GM12878 (cell line): ENCODE data around the gene ARPC1A. TPM values are rescaled to one million over a fixed set of nuclear protein-coding genes. Genes with fewer than 3 reads are reported as not detected.

Experiments
- ATAC-seq: fragments of 200-7000 bp; cut with Tn5 transposase; 3 replicates; pipeline ENCODE4 v1.9.1; 2020; ENCODE audit warnings: mild to moderate bottlenecking, moderate library complexity
- BruUV-seq: library from RNA; stranded (reverse); fragments of 400-500 nt; replicated peaks from 2 replicates; lab custom pipeline; 2021; lab: Mats Ljungman, UMichigan
- CTCF ChIA-PET: fragments of 300-600 bp; sonication (Branson Sonifier 250); formaldehyde crosslinking; extraction: SDS; loops from one replicate; lab custom pipeline; 2021; ENCODE audit warnings: inconsistent platforms; lab: Yijun Ruan, JAX
- POLR2A ChIA-PET: fragments of 350-600 bp; formaldehyde crosslinking; extraction: SDS; loops from one replicate; lab custom pipeline; 2021; ENCODE audit warnings: inconsistent platforms; lab: Charles Lee
- RAD21 ChIA-PET: fragments of 300-600 bp; sonication (Branson Sonifier 250); formaldehyde crosslinking; loops from one replicate; lab custom pipeline; 2023; ENCODE audit warnings: antibody characterized with exemption; ENCODE audit not compliant: unreplicated experiment; lab: Charles Lee
- SMC1A ChIA-PET: fragments of 300-600 bp; sonication (Branson Sonifier 250); formaldehyde crosslinking; loops from one replicate; lab custom pipeline; 2023; ENCODE audit not compliant: unreplicated experiment, uncharacterized antibody; lab: Charles Lee
- DNase-seq: peaks from one replicate; pipeline ENCODE4 v3.0.0-alpha.2; 2011; ENCODE audit warnings: low read depth, low spot score
- FAIRE-seq: peaks from 3 replicates; lab custom pipeline; 2011; peaks lifted over from hg19 to GRCh38; lab: Jason Lieb, UNC
- H2AFZ ChIP-seq: 2 replicates; pipeline ENCODE4 v1.6.0; 2011; ENCODE audit warnings: low read depth, low read length, control low read depth; ENCODE audit not compliant: control insufficient read depth
- H3K27ac ChIP-seq: 2 replicates; pipeline ENCODE4 v1.5.1; 2011; ENCODE audit warnings: control low read depth; ENCODE audit not compliant: control insufficient read depth, insufficient read depth
- H3K27me3 ChIP-seq, 2 experiments: replicated peaks in 1 of 2; 2 replicates each; pipeline versions ENCODE4 v1.6.0 to v1.6.1; 2011; ENCODE audit warnings: low read length in 1 of 2; ENCODE audit not compliant: control insufficient read depth in 2 of 2, insufficient read depth in 2 of 2
- H3K36me3 ChIP-seq, 2 experiments: 2 replicates each; pipeline ENCODE4 v1.5.1; 2011; ENCODE audit warnings: low read length in 1 of 2; ENCODE audit not compliant: control insufficient read depth in 2 of 2, insufficient read depth in 2 of 2
- H3K4me1 ChIP-seq: 2 replicates; pipeline ENCODE4 v1.6.1; 2011; ENCODE audit warnings: mild to moderate bottlenecking, low read length, moderate library complexity, mixed read lengths; ENCODE audit not compliant: control insufficient read depth, insufficient read depth
- H3K4me2 ChIP-seq: 2 replicates; pipeline ENCODE4 v1.6.0; 2011; ENCODE audit warnings: control low read depth; ENCODE audit not compliant: control insufficient read depth, insufficient read depth
- H3K4me3 ChIP-seq: fragments of 200-600 bp; sonication (generic); 2 replicates; pipeline ENCODE4 v1.5.1; 2016
- H3K79me2 ChIP-seq: 2 replicates; pipeline ENCODE4 v1.6.0; 2011; ENCODE audit warnings: low read length; ENCODE audit not compliant: control insufficient read depth, insufficient read depth
- H3K9ac ChIP-seq: 2 replicates; pipeline ENCODE4 v1.8.0; 2011; ENCODE audit warnings: low read length, control low read depth, mixed read lengths; ENCODE audit not compliant: control insufficient read depth, insufficient read depth
- H3K9me3 ChIP-seq: replicated peaks from 3 replicates; pipeline ENCODE4 v1.5.1; 2011; ENCODE audit warnings: mild to moderate bottlenecking, low read length; ENCODE audit not compliant: control insufficient read depth, insufficient read depth
- H4K20me1 ChIP-seq: 2 replicates; pipeline ENCODE4 v1.6.0; 2011; ENCODE audit not compliant: control insufficient read depth, insufficient read depth
- ATF7 ChIP-seq: fragments of 450-650 bp; IDR thresholded peaks from 2 replicates; pipeline ENCODE4 v1.6.1; 2016; ENCODE audit warnings: low read depth, mild to moderate bottlenecking
- CEBPB ChIP-seq, 2 experiments: fragments of 150-350 bp in 1 of 2; IDR thresholded peaks; 2 replicates each; pipeline ENCODE4 v1.6.1; 2012 to 2014; ENCODE audit warnings: low read depth in 2 of 2, low read length in 2 of 2, borderline replicate concordance in 1 of 2, inconsistent platforms in 1 of 2
- E2F8 ChIP-seq: fragments of 450-650 bp; IDR thresholded peaks from 2 replicates; pipeline ENCODE4 v1.6.1; 2018; ENCODE audit warnings: mild to moderate bottlenecking, low read depth, moderate library complexity; ENCODE audit not compliant: partially characterized antibody
- FOXM1 ChIP-seq: IDR thresholded peaks from 2 replicates; pipeline ENCODE4 v1.6.1; 2012; ENCODE audit warnings: low read depth, mild to moderate bottlenecking, inconsistent platforms, low read length, moderate library complexity
- HSF1 ChIP-seq: fragments of 150-350 bp; IDR thresholded peaks from 2 replicates; pipeline ENCODE4 v1.6.1; 2014; ENCODE audit warnings: mild to moderate bottlenecking, low read depth, low read length
- JUNB ChIP-seq: IDR thresholded peaks from 2 replicates; pipeline ENCODE4 v1.6.1; 2016; ENCODE audit warnings: antibody characterized with exemption, mild to moderate bottlenecking
- MTA3 ChIP-seq: IDR thresholded peaks from 2 replicates; pipeline ENCODE4 v1.6.1; 2012; ENCODE audit warnings: low read length, inconsistent platforms, borderline replicate concordance
- PBX3 ChIP-seq: IDR thresholded peaks from 2 replicates; pipeline ENCODE4 v1.6.1; 2011; ENCODE audit warnings: mild to moderate bottlenecking, low read depth, low read length, moderate library complexity; ENCODE audit not compliant: insufficient replicate concordance
- RUNX3 ChIP-seq: IDR thresholded peaks from 2 replicates; pipeline ENCODE4 v1.6.1; 2012; ENCODE audit warnings: low read length, inconsistent platforms
- ZNF592 ChIP-seq: fragments of 450-650 bp; IDR thresholded peaks from 2 replicates; pipeline ENCODE4 v1.6.1; 2017; ENCODE audit warnings: mild to moderate bottlenecking, moderate library complexity
- ZNF622 ChIP-seq: fragments of 450-650 bp; IDR thresholded peaks from 2 replicates; pipeline ENCODE4 v1.6.1; 2017; ENCODE audit warnings: mild to moderate bottlenecking, inconsistent platforms
- ZSCAN29 ChIP-seq: fragments of 450-650 bp; IDR thresholded peaks from 2 replicates; pipeline ENCODE4 v1.6.1; 2017; ENCODE audit warnings: mild to moderate bottlenecking, moderate library complexity
- WGBS: methylation state at CpG from one replicate; pipeline ENCODE4 v1.1.6; 2016; ENCODE audit warnings: low lambda C conversion rate; ENCODE audit not compliant: insufficient replicate concordance, insufficient coverage; ENCODE audit errors: missing lambda C conversion rate; 5-methylcytosine and 5-hydroxymethylcytosine counted together
- in situ Hi-C: fragments of 300-500 bp; cut with MboI; formaldehyde crosslinking; loops from 9 replicates; pipeline ENCODE4 v1.14.3; 2018; ENCODE audit warnings: mixed read lengths
- intact Hi-C: fragments of 100-400 bp; cut with micrococcal nuclease; formaldehyde crosslinking; loops from one replicate; pipeline ENCODE4 v1.14.2; 2022; ENCODE audit not compliant: unreplicated experiment
- polyA plus RNA-seq, 11 experiments: library from polyadenylated mRNA; depleted of rRNA in 4 of 11; unstranded in 6 of 11; stranded (reverse) in 5 of 11; fragments of >200 nt; fragmentation: Nextera tagmentation in 4 of 11; fragmentation: Illumina TruSeq in 1 of 11; extraction: Ambion mirVana in 4 of 11; extraction: Trizol in 1 of 11; gene quantifications; 1 replicate in 1 of 11; 2 replicates in 10 of 11; pipeline versions ENCODE4 v1.2.1 to v1.2.3, GENCODE V29; 2011 to 2016; ENCODE audit warnings: inconsistent platforms in 2 of 11, missing spikeins in 2 of 11, low read depth in 1 of 11
- total RNA-seq, 4 experiments: library from RNA; depleted of rRNA in 3 of 4; stranded (reverse); fragments of >200 nt in 3 of 4; fragmentation: Illumina TruSeq in 1 of 4; extraction: Trizol in 1 of 4; gene quantifications; 2 replicates each; pipeline versions ENCODE4 v1.2.1 to v1.2.3, GENCODE V29; 2013 to 2021

The ARPC1A gene
- total and polyA plus RNA-seq, 10 of the 15 experiments (the other 5 are each of a cell fraction or from before 2014, with no cell fraction given) = 42.3 to 152 (median 72.1) TPM

- H3K4me2 ChIP-seq = no peak overlapping the region
- no peaks in the 10 kb centered on the region for H3K9me3 ChIP-seq
- no peak overlapping the region for H2AFZ ChIP-seq
- SMC1A ChIA-PET = interaction anchor here (1.0 kb wide), 1 partner anchor 20 kb away, joined by 4 read pairs; no protein-coding TSS in a partner anchor
- intact Hi-C loops (no loop called here), in situ Hi-C loops (no loop called here)
- CTCF ChIA-PET = interaction anchor here (0.9 kb wide), 1 partner anchor 45 kb away, joined by 3 read pairs; no protein-coding TSS in a partner anchor
- no peaks in the 10 kb centered on the region for H3K4me1 ChIP-seq
- BruUV-seq = no TSS peak
- peaks cover 18 to 20% of the 10 kb centered on the region in 2 experiments for H3K36me3 ChIP-seq
- DNase-seq = no peak
- POLR2A ChIA-PET = interaction anchor here (0.5 to 1.0 kb wide), 4 partner anchors 16 to 463 kb away, joined by 4 read pairs; no protein-coding TSS in a partner anchor
- no peaks in the 10 kb centered on the region for H4K20me1 ChIP-seq
- no peak for FAIRE-seq
- RAD21 ChIA-PET = no interaction called here
- H3K9ac ChIP-seq = no peak overlapping the region
- H3K79me2 ChIP-seq = no peaks in the 10 kb centered on the region
- ATAC-seq = no peak
- H3K27me3 ChIP-seq = no peaks in the 10 kb centered on the region
- no peak overlapping the region for H3K4me3 ChIP-seq
- WGBS = 96% methylated on average over 16 of the region's 16 CpGs
- no peak overlapping the region for H3K27ac ChIP-seq
- no peak for TF ChIP-seq E2F8
- TF ChIP-seq MTA3 = no peak
- TF ChIP-seq CEBPB (IDR thresholded peaks at IDR 0.05; ENCODE audit: borderline replicate concordance in 1 of 2, low read depth in 2 of 2, low read length in 2 of 2) = no peak
- TF ChIP-seq JUNB = no peak
- no peak for TF ChIP-seq ZSCAN29
- TF ChIP-seq HSF1 = no peak
- TF ChIP-seq FOXM1 = no peak
- TF ChIP-seq PBX3 = no peak
- no peak for TF ChIP-seq ZNF622
- no peak for TF ChIP-seq ZNF592
- TF ChIP-seq RUNX3 = no peak
- TF ChIP-seq ATF7 = no peak
These were observed 32.2 kb downstream of the ARPC1A start for GRCh38 chr7:99357701-99358490.
